Peyer's patch (tissue), 4 donors: ENCODE results near the gene DENND2C.

Experiments used
- POLR2A ChIP-seq, 2 donors: fragments of 450-650 bp; IDR thresholded peaks; one replicate each; pipeline ENCODE4 v1.5.1; 2017; ENCODE audit warnings: antibody characterized with exemption in 2 of 2, mild to moderate bottlenecking in 2 of 2, moderate library complexity in 2 of 2
- TF ChIP-seq, protein P1 (sequence below), 6 experiments: fragments of 450-650 bp in 4 of 6; fragments of 200-600 bp in 2 of 6; sonication (generic) in 1 of 6; IDR thresholded peaks; one replicate each; pipeline ENCODE4 v1.5.1; 2017 to 2019; ENCODE audit warnings: antibody characterized with exemption in 6 of 6, mild to moderate bottlenecking in 3 of 6, moderate library complexity in 1 of 6

DNA sequence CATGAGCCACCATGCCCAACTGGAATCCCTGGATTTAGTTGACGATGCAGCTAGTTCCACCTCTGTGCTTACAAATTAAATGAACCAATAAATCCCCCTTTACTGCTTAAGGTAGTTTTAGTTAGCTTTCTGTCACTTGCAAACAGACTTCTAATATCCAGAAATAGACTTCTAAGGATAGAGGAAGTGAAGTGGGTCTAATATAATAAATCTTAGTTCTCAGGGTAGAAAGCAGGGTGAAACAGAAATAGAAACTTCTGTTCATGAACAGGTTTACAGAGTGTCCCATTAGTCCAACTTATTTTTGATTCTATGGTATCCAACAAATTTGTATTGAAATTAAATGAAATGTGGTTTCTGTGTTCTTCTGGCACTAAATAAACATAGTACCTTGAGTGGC, 108.5 kb downstream of the DENND2C start:
- TF ChIP-seq POLR2A (IDR thresholded peaks at IDR 0.05) = no peak
- TF ChIP-seq, protein P1, sequence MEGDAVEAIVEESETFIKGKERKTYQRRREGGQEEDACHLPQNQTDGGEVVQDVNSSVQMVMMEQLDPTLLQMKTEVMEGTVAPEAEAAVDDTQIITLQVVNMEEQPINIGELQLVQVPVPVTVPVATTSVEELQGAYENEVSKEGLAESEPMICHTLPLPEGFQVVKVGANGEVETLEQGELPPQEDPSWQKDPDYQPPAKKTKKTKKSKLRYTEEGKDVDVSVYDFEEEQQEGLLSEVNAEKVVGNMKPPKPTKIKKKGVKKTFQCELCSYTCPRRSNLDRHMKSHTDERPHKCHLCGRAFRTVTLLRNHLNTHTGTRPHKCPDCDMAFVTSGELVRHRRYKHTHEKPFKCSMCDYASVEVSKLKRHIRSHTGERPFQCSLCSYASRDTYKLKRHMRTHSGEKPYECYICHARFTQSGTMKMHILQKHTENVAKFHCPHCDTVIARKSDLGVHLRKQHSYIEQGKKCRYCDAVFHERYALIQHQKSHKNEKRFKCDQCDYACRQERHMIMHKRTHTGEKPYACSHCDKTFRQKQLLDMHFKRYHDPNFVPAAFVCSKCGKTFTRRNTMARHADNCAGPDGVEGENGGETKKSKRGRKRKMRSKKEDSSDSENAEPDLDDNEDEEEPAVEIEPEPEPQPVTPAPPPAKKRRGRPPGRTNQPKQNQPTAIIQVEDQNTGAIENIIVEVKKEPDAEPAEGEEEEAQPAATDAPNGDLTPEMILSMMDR (IDR thresholded peaks at IDR 0.05) = no peak
